ENCODE measurements around the gene ZBED1. TPM values are rescaled to one million over a fixed set of nuclear protein-coding genes. Genes with fewer than 3 reads are reported as not detected.
"Not testable (repeated sequence)": the region's sequence is repeated elsewhere in the genome, so short reads cannot be mapped to it uniquely, and the experiment has no call there.

Gene ZBED1
- total and polyA plus RNA-seq, 7 experiments from 2014 or later: 23.7 to 44.3 (median 29.0) TPM

- not testable (repeated sequence) for H3K9me3 ChIP-seq (ENCODE audit: control insufficient read depth in 2 of 3, low read length in 3 of 3); H3K27ac Mint-ChIP-seq
Measured at GRCh38 chrX:2460048-2460447, 40.7 kb downstream of the ZBED1 start.

GRCh38 chrX:2458309-2458708 lies 42.5 kb downstream of the ZBED1 start:
- CTCF ChIA-PET: no interaction called here

More at GRCh38 chrX:2460048-2460447, 40.7 kb downstream of the ZBED1 start:
- H3K4me3 ChIP-seq (ENCODE audit: low read length); POLR2A ChIA-PET; H3K9me3 Mint-ChIP-seq; H3K27me3 Mint-ChIP-seq; ATAC-seq; H3K36me3 ChIP-seq (ENCODE audit: control insufficient read depth in 2 of 3, insufficient read depth in 3 of 3, low read length in 3 of 3); DNase-seq; H3K27ac ChIP-seq (ENCODE audit: low read depth, low read length); H3K4me3 Mint-ChIP-seq; CTCF ChIA-PET; H3K4me1 ChIP-seq (ENCODE audit: control insufficient read depth in 2 of 2, insufficient read depth in 2 of 2, low read length in 2 of 2); H3K27me3 ChIP-seq (ENCODE audit: control insufficient read depth in 2 of 2, insufficient read depth in 2 of 2, low read length in 2 of 2); intact Hi-C loops (cut with micrococcal nuclease): not testable (repeated sequence)
- H3K36me3 Mint-ChIP-seq: peaks cover 4 to 25% (median 17%) of the 10 kb centered on the region in 5 donors
- H3K4me1 Mint-ChIP-seq: peaks cover 0 to 21% (median 7%) of the 10 kb centered on the region in 7 donors

GRCh38 chrX:2457289-2458133 lies 43.3 kb downstream of the ZBED1 start:
- Histone ChIP-seq H3K27ac (ENCODE audit: low read depth, low read length) (no peak overlapping the region), H3K27me3 (ENCODE audit: control insufficient read depth in 2 of 2, insufficient read depth in 2 of 2, low read length in 2 of 2) (no peaks in the 10 kb centered on the region), H3K9me3 (ENCODE audit: control insufficient read depth in 2 of 3, low read length in 3 of 3) (no peaks in the 10 kb centered on the region), H3K4me1 (ENCODE audit: control insufficient read depth in 2 of 2, insufficient read depth in 2 of 2, low read length in 2 of 2) (no peaks in the 10 kb centered on the region), H3K36me3 (ENCODE audit: control insufficient read depth in 2 of 3, insufficient read depth in 3 of 3, low read length in 3 of 3) (no peaks in the 10 kb centered on the region), H3K4me3 (ENCODE audit: low read length) (no peak overlapping the region)
- Mint-ChIP-seq H3K36me3 (peaks cover 10 to 31% (median 23%) of the 10 kb centered on the region in 5 donors), H3K27me3 (no peaks in the 10 kb centered on the region), H3K9me3 (peaks cover 0 to 15% (median 4%) of the 10 kb centered on the region in 11 donors), H3K4me1 (peaks cover 0 to 9% (median 5%) of the 10 kb centered on the region in 7 donors), H3K27ac (no peak overlapping the region), H3K4me3 (no peak overlapping the region)
- DNase-seq (no peak), ATAC-seq (no peak)
- ChIA-PET CTCF (no interaction called here), POLR2A (no interaction called here)
- intact Hi-C loops (cut with micrococcal nuclease): no loop called here

More at GRCh38 chrX:2458309-2458708, 42.5 kb downstream of the ZBED1 start:
- no peak overlapping the region for H3K4me3 Mint-ChIP-seq
- Histone ChIP-seq H3K36me3 (ENCODE audit: control insufficient read depth in 2 of 3, insufficient read depth in 3 of 3, low read length in 3 of 3) (no peaks in the 10 kb centered on the region), H3K9me3 (ENCODE audit: control insufficient read depth in 2 of 3, low read length in 3 of 3) (no peaks in the 10 kb centered on the region), H3K27ac (ENCODE audit: low read depth, low read length) (no peak overlapping the region), H3K4me1 (ENCODE audit: control insufficient read depth in 2 of 2, insufficient read depth in 2 of 2, low read length in 2 of 2) (no peaks in the 10 kb centered on the region), H3K27me3 (ENCODE audit: control insufficient read depth in 2 of 2, insufficient read depth in 2 of 2, low read length in 2 of 2) (no peaks in the 10 kb centered on the region), H3K4me3 (ENCODE audit: low read length) (no peak overlapping the region)
- ATAC-seq (no peak), DNase-seq (no peak)
- POLR2A ChIA-PET: no interaction called here
- no peak overlapping the region for H3K27ac Mint-ChIP-seq
- H3K27me3 Mint-ChIP-seq: no peaks in the 10 kb centered on the region
- peaks cover 0 to 10% (median 5%) of the 10 kb centered on the region in 7 donors for H3K4me1 Mint-ChIP-seq
- intact Hi-C loops (cut with micrococcal nuclease): no loop called here
- H3K9me3 Mint-ChIP-seq: peaks cover 0 to 9% (median 4%) of the 10 kb centered on the region in 11 donors
- H3K36me3 Mint-ChIP-seq: peaks cover 4 to 25% (median 17%) of the 10 kb centered on the region in 5 donors

GRCh38 chrX:2456091-2456490 lies 44.7 kb downstream of the ZBED1 start:
- ATAC-seq; DNase-seq; H3K4me3 ChIP-seq (ENCODE audit: low read length); H3K36me3 ChIP-seq (ENCODE audit: control insufficient read depth in 2 of 3, insufficient read depth in 3 of 3, low read length in 3 of 3); H3K27ac Mint-ChIP-seq; H3K4me3 Mint-ChIP-seq; CTCF ChIA-PET; H3K27ac ChIP-seq (ENCODE audit: low read depth, low read length); H3K9me3 ChIP-seq (ENCODE audit: control insufficient read depth in 2 of 3, low read length in 3 of 3); intact Hi-C loops (cut with micrococcal nuclease); H3K27me3 Mint-ChIP-seq; H3K27me3 ChIP-seq (ENCODE audit: control insufficient read depth in 2 of 2, insufficient read depth in 2 of 2, low read length in 2 of 2); H3K4me1 ChIP-seq (ENCODE audit: control insufficient read depth in 2 of 2, insufficient read depth in 2 of 2, low read length in 2 of 2); POLR2A ChIA-PET: not testable (repeated sequence)
- Mint-ChIP-seq H3K36me3 (peaks cover 10 to 42% (median 26%) of the 10 kb centered on the region in 5 donors), H3K4me1 (peaks cover 0 to 13% (median 8%) of the 10 kb centered on the region in 7 donors), H3K9me3 (peaks cover 0 to 19% (median 4%) of the 10 kb centered on the region in 11 donors)

GRCh38 chrX:2454620-2455019 lies 46.2 kb downstream of the ZBED1 start:
- H3K36me3 ChIP-seq (ENCODE audit: control insufficient read depth in 2 of 3, insufficient read depth in 3 of 3, low read length in 3 of 3); intact Hi-C loops (cut with micrococcal nuclease); H3K4me1 ChIP-seq (ENCODE audit: control insufficient read depth in 2 of 2, insufficient read depth in 2 of 2, low read length in 2 of 2); H3K27me3 ChIP-seq (ENCODE audit: control insufficient read depth in 2 of 2, insufficient read depth in 2 of 2, low read length in 2 of 2); POLR2A ChIA-PET; ATAC-seq; DNase-seq; H3K4me3 Mint-ChIP-seq; H3K4me3 ChIP-seq (ENCODE audit: low read length); H3K27ac ChIP-seq (ENCODE audit: low read depth, low read length); H3K27me3 Mint-ChIP-seq; H3K9me3 ChIP-seq (ENCODE audit: control insufficient read depth in 2 of 3, low read length in 3 of 3); H3K27ac Mint-ChIP-seq; CTCF ChIA-PET: not testable (repeated sequence)
- Mint-ChIP-seq H3K4me1 (peaks cover 0 to 18% (median 8%) of the 10 kb centered on the region in 7 donors), H3K36me3 (peaks cover 10 to 45% (median 26%) of the 10 kb centered on the region in 5 donors), H3K9me3 (peaks cover 0 to 19% (median 4%) of the 10 kb centered on the region in 11 donors)

GRCh38 chrX:2452799-2453198 lies 48.0 kb downstream of the ZBED1 start:
- H3K36me3 ChIP-seq (ENCODE audit: control insufficient read depth in 2 of 3, insufficient read depth in 3 of 3, low read length in 3 of 3): no peaks in the 10 kb centered on the region
- H3K4me3 ChIP-seq (ENCODE audit: low read length): no peak overlapping the region
- peaks cover 6 to 43% (median 20%) of the 10 kb centered on the region in 5 donors for H3K36me3 Mint-ChIP-seq
- H3K9me3 Mint-ChIP-seq: peaks cover 0 to 15% (median 0%) of the 10 kb centered on the region in 11 donors
- no peak overlapping the region for H3K27ac Mint-ChIP-seq
- no peak for ATAC-seq
- no peak overlapping the region for H3K4me3 Mint-ChIP-seq
- intact Hi-C loops (cut with micrococcal nuclease): no loop called here
- peaks cover 0 to 18% (median 8%) of the 10 kb centered on the region in 7 donors for H3K4me1 Mint-ChIP-seq
- ChIA-PET CTCF (no interaction called here), POLR2A (no interaction called here)
- DNase-seq: no peak
- no peaks in the 10 kb centered on the region for H3K4me1 ChIP-seq (ENCODE audit: control insufficient read depth in 2 of 2, insufficient read depth in 2 of 2, low read length in 2 of 2)
- no peaks in the 10 kb centered on the region for H3K27me3 Mint-ChIP-seq
- no peaks in the 10 kb centered on the region for H3K27me3 ChIP-seq (ENCODE audit: control insufficient read depth in 2 of 2, insufficient read depth in 2 of 2, low read length in 2 of 2)
- H3K9me3 ChIP-seq (ENCODE audit: control insufficient read depth in 2 of 3, low read length in 3 of 3): no peaks in the 10 kb centered on the region
- no peak overlapping the region for H3K27ac ChIP-seq (ENCODE audit: low read depth, low read length)
